ENCODE data around the gene ULK4.
"Not testable (repeated sequence)": the region's sequence is repeated elsewhere in the genome, so short reads cannot be mapped to it uniquely, and the experiment has no call there.

The ULK4 gene

DNA sequence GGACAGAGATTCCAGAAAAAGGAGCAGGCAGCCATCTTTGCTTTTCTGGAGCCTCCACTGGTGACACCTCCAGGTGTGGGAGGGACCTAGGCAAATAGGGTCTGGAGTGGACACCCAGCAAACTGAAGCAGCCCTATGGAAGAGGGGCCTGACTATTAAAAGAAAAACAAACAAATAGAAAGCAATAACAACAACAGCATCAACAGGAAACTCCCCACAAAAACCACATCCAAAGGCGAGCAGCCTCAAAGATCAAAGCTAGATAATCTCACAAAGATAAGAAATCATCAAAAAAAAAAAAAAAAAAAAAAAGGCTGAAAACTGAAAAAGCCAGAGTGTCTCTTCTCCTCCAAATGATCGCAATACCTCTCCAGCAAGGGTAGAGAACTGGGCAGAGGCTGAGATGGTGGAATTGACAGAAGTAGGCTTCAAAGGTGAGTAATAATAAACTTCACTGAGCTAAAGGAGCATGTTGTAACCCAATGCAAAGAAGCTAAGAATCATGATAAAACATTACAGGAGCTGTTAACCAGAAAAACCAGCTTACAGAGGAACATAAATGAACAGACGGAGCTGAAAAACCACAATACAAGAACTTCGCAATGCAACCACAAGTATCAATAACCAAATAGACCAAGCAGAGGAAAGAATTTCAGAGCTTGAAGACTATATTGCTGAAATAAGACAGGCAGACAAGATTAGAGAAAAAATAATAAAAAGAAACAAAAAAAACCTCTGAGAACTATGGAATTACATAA lies 537.2 kb downstream of the ULK4 start:
- DNase-seq, result no peak

GRCh38 chr3:41419809-41420208 lies 542.1 kb downstream of the ULK4 start:
- no peak for DNase-seq

DNA sequence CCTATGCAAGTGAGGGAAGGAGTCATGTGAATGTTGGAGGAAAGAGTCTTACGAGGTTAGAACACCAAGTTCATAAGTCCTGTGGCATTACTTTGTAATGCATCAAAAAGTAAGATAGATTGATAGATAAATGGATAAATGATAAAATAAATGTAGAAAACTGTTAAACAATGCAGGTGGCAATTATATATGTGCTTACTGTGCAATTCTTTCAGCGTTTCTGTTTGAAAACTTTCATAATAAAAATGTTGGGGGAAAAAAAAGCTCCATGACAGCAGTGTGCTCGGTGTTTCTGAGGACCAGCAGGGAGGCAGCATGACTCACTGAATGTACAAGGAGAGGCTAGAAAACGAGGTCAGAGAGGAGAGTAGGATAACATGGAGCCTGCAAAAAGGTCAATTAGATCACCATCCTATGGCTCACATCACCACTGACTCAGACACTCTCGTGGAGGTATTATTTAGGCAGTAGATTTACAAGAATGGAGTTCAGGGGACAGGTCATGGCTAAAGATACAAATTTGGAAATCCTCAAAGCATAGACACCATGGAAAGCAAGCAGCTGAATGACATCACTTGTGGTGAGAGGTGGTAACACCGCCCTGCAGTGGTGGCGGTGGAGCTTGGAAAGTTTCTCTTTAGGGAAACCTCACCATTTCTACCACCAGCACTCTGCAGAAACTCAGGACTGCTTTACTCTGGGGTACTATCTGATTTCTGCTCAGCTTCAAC lies 542.8 kb downstream of the ULK4 start:
- DNase-seq, result no peak

- DNase-seq, result no peak
Observed at GRCh38 chr3:41417574-41417973, 544.3 kb downstream of the ULK4 start.

- no peak for DNase-seq
Observed at GRCh38 chr3:41411065-41411464, 550.8 kb downstream of the ULK4 start.

DNA sequence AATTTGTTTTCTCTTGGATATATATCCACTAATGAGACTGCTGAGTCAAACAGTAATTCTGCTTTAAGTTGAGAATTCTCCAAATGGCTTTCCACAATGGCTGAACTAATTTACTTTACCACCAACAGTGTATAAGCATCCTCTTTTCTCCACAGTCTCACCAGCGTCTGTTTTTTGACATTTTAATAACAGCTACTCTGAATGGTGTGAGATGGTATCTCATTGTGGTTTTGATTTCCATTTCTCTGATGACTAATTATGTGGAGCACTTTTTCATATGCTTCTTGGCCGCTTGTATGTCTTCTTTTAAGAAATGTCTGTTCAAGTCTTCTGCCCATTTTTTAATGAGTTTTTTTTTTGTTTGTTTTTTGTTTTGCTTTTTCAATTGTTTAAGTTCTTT lies 556.4 kb downstream of the ULK4 start:
- no peak for DNase-seq

GRCh38 chr3:41404582-41404981 lies 557.3 kb downstream of the ULK4 start:
- no peak for DNase-seq

GRCh38 chr3:41394896-41395295 lies 567.0 kb downstream of the ULK4 start:
- DNase-seq, result no peak

- DNase-seq, result not testable (repeated sequence)
Observed at GRCh38 chr3:41370765-41371535, 591.0 kb downstream of the ULK4 start.

- no peak for DNase-seq
Observed at GRCh38 chr3:41370307-41370706, 591.6 kb downstream of the ULK4 start.

GRCh38 chr3:41369838-41370237 lies 592.1 kb downstream of the ULK4 start:
- DNase-seq, result no peak

DNA sequence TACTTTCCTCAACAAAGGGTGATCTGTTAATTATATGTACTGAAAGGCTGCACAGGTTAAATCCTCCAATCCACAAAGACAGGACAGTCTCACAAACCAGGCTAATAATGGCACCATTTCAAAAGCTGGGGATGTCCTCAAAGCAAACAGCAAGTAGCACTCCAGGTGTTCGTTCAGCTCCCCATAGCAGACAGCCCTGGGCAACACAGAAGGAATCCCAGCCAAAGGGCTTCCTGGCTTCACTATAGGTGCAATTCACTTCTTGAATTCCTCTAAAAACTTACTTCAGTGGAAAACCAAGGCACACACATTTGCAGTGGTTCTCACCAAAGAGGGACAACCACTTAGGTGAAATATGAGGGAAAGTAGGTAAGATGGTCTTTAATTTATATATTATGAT lies 595.9 kb downstream of the ULK4 start:
- no peak for DNase-seq

DNA sequence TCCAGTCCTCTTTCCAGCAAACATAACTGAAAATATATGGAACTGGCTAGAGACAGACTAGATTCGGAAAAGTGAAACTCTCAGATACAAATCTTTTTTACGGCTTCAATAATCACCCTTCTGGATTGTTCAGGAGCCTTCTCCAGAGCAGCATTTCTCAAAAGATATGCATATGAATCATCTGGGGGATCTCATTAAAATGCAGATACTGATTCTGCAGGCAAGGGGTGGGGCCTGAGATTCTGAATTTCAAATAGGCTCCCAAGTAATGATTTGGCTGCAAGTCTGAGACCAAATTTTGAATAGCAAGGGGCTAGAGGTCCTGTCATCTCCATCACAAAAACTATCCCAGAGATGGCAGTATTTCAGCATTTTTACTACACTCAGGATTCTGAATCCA lies 597.2 kb downstream of the ULK4 start:
- DNase-seq, result no peak

DNA sequence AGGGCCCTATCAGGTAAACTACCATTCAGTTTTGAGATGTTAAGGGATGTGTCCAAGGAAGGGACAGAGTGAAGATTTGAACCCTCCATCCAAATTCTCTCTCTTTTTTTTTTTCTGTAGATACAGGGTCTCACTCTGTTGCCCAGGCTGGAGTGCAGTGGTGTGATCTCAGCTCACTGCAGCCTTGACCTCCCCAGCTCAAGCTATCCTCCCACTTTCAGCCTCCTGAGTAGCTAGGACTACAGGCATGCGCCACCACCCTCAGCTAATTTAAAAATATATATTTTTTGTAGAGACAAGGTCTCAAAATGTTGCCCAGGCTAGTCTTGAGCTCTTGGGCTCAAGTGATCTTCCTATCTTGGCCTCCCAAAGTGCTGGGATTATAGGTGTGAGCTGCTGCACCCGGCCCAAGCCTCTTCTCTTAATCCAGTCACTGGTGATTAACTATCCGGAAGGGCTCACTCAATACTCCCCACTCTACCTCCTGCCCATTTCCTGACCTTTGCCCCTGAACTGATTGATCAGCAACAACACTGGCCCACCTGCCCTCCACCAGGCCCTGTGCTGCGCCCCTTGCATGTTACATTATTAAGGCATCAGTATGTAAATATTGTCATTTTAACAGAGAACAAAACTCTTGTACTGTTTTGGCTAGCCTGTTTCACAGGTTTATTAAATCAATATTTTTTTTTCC lies 597.9 kb downstream of the ULK4 start:
- no peak for DNase-seq

- no peak for DNase-seq
Observed at GRCh38 chr3:41362638-41363559, 599.0 kb downstream of the ULK4 start.

DNA sequence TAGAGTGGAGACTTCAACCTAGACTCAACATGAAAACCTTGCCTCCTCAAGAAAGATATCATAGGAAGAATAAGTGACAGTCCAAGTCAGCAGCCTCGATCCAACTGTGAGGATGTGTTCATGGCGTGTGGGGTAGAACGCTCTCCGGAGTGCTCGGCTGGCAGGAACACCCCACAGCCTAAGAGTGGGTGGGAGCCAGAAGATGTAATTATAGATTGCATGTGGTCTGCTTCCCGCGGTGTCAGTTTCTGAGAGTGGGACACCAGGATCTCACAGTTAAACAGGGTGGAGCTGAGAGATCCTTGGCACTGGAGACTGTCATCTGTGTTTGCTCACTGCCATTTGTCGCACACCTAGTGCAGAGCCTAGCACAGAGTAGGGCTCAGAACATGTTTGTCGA lies 604.6 kb downstream of the ULK4 start:
- no peak for DNase-seq

- DNase-seq, result no peak
Observed at GRCh38 chr3:41356775-41357174, 605.1 kb downstream of the ULK4 start.

GRCh38 chr3:41352510-41352909 lies 609.4 kb downstream of the ULK4 start:
- DNase-seq, result no peak

DNA sequence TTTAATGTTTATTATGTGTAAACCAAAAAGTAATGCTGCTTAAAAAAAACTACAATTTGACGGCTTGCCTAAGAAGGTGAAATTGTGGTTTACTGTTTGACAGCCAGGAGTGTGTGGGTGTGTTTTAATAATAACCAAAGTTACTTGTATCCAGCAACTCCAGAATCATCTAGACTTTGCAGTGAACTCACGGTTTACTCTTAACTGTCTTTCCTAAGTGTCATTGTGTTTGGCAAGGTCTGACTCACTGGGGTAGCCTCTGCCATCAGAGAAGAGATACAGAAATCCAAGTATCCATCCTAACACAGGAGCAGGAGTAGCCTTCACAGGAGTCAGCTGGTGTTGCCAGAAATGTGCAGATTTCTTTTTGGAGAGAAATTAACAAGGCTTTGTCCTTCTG lies 611.5 kb downstream of the ULK4 start:
- DNase-seq, result no peak

GRCh38 chr3:41348401-41348800 lies 613.5 kb downstream of the ULK4 start:
- DNase-seq, result no peak

DNA sequence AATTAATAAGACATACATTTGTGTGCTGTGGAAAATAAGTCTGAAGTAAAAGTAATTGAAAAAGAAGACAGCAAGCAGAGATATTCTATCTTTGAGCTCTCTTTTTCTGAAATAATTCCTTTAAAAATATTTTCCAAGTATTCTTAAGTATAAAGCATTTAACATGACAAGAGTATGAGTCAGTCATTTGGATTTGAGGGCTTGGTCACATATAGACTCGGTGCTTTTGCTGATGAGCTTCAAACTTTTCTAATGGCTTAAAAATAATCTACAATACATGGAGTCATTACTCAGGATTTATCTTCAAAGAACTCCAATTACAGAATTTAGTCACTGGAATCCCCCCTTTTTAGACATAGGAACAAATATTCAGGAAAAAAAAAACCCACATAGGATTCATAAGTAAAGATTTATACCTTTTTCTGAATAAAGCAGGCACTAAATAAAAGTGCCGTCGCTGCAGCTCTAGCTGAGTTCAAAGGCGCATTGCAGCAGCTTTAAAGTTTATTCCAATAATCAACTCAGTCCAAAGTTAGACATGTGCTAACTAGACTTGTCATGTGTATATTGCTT lies 615.1 kb downstream of the ULK4 start:
- DNase-seq, result no peak

GRCh38 chr3:41345788-41346187 lies 616.1 kb downstream of the ULK4 start:
- no peak for DNase-seq

Data from SIG-M5 (cell line).